ENCODE measurements around the gene FRAT2. TPM values are rescaled to one million over a fixed set of nuclear protein-coding genes. Genes with fewer than 3 reads are reported as not detected.
"Not testable (repeated sequence)": the region's sequence is repeated elsewhere in the genome, so short reads cannot be mapped to it uniquely, and the experiment has no call there.

The FRAT2 gene
- total RNA-seq, 1 experiment from 2014 or later = 6.2 TPM

DNA sequence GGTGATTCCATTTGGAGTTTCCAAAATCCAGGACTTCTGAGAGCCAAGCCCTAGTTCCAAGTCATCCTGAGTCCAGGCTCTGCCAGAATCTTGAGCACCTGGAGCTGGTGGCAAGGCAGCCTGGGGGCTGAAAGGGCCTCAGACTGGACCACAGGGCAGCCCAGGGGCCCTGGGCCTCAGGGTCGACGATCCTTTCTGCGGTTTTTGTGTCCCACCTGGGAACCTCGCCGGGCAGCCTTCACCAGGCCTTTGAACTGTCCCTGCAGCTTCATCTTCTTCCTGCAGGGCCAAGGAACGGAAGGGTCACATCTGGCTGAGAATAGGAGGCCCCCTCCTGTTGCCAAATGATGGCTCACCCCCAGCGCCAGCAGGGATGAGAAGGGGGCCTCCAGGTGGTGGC lies 22.4 kb upstream of the FRAT2 start:
- DNase-seq (ENCODE audit: low spot score) = no peak

DNA sequence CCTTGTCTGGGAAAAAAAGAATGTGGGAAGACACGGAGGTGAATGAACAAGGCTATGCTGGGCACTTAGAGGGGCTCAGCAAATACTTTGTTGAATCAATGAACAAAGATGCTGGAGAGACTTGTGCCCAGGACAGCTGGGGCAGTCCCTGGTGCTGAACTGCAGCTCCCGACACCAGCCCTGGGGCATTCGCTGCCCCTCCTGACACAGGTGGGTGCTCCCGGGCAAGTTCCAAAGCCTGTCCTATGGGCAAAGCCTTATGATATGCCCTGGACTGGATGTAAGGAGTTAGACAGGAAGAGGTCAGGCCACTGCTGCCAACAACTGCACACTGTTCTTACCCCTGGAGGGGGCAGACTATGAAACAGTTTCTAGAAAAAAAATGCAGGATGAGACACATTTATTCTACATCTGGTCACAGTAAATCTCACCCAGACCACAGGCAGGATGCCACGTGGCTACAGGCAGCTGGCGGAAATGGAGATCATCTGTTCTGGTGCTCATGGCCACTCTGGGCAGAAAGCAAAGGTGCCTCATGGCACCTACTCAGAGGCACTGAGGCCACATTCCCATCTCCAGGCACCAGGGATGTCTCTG lies 21.9 kb upstream of the FRAT2 start:
- no peak for DNase-seq (ENCODE audit: low spot score)

DNA sequence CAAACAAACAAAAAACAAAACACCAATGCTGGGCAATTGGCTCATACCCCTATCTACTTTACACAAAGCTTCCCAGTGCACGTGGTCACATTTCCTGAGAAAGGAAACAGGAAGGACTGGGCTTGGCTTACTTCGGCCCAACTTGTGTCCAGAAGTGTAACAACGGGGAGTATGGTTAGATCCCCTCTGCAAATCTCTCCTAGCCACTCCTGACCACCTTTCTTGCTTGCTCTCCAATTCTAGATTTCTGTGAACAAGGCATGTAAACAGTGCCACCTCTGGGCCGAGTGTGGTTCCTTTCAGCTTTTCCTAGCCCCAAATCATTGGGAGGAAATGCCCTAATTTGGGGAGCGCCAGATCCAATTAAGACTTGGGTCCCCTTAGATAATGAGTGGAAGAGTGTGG lies 21.0 kb upstream of the FRAT2 start:
- DNase-seq (ENCODE audit: low spot score) = no peak

DNA sequence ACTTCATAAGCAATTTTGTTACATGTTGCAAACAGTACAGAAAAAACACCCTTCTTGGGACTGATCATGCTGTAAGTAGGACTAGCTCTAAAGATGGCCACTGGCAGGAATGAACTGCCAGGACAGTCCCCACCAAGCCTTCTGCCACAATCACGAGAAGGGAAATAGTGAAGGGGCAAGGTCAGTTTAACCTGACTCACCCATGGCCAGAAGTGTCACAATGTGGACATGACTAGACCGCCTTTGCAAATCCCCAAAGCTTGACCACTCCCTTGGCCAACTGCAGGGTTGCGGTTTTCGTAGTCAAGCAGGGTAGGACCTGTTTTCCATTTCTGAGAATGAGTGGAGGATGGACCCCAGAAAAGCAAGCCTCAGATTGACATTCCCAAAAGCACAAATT lies 19.4 kb upstream of the FRAT2 start:
- DNase-seq (ENCODE audit: low spot score) = no peak

DNA sequence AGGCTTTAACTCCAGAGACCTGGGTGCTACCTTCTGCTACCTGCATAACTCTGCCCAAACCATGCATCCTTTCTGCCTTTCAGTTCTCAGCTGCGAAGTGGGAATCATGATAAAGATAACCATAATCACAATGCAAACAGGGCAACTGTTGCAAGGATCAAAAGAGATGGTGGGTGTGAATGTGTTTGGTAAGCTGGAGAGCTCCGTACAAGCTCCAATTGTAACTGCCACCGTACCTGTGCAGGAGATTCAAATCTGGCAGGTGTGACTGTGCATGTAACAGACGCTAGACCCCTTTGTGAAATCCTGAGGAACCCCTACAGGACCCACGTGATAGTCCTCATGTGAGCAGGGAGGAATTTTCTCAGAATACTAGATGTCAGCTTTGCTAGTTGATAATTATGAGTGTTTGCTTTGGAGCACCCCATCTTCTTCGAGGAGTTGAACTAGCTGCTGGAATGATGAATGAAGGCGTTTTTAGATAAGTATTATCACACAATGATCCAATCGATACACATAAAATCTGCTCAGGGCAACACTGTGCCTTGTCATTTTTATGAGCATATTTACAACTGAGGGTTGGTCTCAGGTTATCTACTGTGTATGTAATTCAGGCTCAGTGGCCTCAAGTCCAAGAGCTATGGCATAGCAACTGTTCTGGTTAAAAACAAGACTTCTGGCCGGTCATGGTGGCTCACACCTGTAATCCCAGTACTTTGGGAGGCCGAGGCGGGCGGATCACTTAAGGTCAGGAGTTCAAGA lies 15.4 kb upstream of the FRAT2 start:
- no peak for DNase-seq (ENCODE audit: low spot score)

DNA sequence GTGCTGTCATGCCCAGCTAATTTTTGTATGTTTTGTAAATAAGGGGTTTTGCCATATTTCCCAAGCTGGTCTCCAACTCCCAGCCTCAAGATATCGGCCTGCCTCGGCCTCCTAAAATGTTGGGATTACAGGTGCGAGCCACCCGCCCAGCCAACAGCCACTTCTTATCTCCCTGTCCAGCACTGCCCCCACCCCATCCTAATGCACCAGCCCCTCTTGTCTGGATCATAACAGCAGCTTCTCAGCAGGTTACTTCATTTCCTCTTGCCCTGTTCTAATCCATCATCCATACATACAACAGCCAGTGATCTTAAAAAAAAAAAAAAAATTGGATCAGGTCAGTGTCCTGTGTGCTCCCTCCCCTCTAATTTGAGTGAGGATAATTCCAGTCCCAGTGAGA lies 12.8 kb upstream of the FRAT2 start:
- DNase-seq (ENCODE audit: low spot score) = no peak

DNA sequence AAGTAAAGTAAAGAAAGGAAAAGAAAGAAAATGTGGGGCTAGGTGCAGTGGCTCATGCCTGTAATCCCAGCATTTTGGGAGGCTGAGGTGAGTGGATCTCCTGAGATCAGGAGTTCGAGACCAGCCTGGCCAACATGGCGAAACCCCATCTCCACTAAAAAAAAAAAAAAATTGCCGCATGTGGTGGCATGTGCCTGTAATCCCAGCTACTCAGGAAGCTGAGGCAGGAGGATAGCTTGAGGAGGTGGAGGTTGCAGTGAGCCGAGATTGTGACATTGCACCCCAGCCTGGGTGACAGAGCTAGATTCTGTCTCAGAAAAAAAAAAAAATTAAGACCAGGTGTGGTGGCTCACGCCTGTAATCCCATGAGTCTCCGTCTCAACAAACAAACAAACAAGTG lies 9.1 kb upstream of the FRAT2 start:
- DNase-seq (ENCODE audit: low spot score) = not testable (repeated sequence)

DNA sequence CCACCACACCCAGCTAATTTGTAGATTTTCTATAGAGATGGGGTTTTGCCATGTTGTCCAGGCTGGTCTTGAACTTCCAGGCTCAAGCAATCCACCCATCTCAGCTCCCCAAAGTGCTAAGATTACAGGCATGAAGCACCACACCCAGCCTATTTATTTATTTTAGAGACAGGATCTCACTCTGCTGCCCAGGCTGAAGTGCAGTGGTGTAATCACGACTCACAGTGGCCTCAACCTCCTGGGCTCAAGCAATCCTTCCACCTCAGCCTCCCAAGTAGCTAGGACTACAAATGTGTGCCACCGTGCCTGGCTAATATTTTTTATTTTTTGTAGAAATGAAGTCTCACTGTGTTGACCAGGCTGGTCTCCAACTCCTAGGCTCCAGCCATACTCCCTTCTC lies 6.9 kb upstream of the FRAT2 start:
- no peak for DNase-seq (ENCODE audit: low spot score)

DNA sequence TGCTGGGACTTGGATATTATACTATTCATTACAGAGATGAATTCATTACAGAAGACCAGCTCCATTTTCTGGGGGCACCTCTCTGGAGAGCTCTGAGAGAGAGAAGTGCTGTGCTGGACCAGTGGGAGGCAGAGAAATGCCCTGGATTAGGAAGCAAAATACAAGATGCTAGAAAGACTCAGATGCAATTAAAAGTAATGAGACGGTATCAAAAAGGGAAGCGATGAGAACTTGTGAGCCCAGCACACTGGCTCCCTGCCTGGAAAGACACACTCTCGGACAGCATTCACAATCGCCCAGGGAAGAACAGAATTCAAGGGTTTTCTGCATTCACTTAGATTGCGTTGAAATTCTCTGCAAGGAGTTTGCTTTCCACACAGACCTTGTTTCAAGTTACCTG lies 3.5 kb upstream of the FRAT2 start:
- no peak for DNase-seq (ENCODE audit: low spot score)

DNA sequence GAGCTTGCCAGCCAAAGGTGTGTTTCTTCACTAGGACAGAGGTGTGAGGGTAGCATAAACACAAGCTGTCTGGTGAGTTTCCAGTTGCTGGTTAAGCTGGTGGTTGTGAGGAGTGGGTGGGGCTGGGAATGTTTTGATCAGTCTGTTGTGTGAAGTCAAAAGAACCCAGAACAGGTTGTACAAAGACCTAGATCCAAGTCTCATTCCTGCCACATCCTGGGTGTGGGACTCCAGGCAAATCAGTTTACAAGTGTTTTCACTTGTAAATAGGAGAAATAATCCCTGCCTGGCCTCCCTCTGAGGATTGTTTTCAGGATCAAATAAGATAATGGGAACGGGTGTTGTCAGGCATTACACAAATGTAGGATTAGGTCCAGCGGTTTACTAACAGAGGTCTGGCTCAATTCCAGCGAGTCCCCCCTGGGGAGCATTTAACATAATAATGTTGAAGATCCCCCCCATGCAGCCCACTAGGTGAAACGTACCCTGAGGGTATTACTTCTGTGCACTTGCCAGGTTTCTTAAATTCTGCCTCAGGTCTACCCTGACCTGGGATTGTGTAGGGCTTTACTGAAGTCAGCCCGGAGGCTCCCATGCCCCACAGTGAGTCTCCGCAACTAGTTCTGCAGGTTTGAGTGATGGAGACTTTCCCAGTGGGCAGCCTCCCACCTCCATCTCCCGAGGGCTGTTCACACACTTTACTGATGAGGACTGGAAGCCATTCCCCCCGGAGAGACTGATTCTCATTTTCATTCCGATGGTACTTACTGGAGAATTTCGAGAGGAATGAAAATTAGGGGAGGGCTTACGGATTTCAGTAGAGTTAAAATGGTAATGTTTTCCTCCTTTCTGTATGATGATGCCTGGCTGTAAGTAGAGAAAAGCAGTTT lies 2.7 kb upstream of the FRAT2 start:
- DNase-seq (ENCODE audit: low spot score) = no peak

DNA sequence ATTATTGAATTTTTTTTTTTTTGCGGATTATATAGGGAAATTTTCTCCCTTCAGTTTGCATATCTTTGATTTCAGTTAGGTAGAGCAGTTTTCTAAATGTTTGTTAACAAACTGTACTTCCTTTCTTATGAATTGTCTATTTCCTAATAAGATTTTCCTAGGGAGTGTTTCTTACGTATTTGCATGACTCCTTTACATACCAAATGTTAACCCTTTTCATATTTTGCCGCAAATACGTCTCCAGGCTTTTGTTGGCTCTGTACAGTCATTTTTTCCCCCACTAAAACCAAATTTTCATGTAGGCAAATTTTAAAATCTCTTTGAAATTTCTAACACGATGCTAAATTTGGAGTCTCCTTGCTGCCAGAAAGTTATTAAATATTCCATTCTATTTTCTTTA lies 1.9 kb upstream of the FRAT2 start:
- DNase-seq (ENCODE audit: low spot score) = no peak

DNA sequence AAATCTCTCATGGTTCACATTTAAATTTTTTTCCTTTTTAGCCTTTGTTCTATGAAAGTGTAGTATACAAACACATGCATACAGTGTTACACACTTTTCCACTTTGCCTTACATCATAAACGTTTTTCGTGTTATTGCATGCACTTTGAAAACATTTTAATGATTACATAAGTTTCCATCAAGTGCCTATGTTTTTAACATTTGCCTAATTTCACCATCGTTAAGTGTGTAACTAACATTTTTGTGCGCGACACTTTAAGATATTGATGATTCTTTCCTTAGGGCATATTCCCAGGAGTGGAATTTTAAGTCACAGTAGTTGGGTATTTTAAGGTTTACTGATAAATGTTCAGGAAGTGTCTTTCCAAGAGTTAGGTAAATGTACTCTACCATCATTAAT lies 1.5 kb upstream of the FRAT2 start:
- no peak for DNase-seq (ENCODE audit: low spot score)

DNA sequence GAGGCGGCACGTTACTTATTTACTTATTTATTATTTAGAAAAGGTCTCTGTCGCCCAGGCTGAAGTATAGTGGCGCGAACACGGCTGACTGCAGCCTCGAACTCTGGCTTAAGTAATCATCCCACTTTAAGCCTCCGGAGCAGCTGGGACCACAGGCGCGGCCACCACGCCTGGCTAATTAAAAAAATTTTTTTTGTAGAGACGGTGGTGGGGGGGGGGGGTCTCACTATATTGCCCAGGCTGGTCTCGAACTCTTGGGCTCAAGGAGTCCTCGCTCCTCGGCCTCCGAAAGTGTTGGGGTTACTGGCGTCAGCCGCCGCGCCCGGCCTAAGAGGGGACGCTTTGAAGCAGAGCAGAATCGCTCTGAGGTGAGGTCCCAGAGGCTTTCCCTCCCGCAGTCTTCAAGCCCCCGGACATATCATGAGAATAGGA lies 675 bp upstream of the FRAT2 start:
- DNase-seq (ENCODE audit: low spot score) = no peak

DNA sequence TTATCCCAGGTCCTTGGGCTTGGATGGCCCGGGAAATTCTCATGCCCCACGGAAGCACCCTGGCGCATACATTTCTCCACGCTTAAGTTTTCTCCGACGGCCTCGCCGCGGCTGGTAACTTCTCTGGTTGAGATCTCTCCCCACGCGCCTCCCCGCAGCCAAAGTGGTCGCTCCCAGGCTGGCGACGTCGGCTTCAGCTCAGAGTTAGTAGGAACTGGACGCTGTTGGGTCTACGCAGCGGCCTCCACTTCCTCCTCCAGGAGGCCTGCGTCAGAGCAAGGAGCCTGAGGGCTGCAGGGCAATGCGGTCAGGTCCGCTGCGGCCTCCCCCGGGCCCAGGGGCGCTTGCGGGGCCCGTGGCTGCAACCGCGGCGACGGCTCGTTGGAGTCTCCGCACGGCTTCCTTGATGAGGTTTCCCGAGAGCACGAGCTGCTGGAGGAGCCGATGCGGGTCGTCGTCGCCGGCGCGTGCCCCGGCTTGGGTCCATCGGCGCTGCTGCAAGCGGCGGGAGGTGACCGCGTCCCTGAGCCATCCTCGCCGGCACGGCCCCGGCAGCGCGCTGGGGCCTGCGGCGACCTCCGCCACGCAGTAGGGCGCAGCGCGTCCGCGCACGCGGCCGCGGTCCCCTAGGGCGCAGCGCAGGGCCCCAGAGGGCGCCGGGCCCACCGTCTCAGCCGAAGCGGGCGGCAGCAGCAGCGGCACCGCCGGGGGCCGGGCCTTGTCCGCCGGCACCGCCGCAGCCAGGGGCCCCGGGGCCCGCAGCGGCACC lies 744 bp downstream of the FRAT2 start:
- DNase-seq (ENCODE audit: low spot score) = no peak

DNA sequence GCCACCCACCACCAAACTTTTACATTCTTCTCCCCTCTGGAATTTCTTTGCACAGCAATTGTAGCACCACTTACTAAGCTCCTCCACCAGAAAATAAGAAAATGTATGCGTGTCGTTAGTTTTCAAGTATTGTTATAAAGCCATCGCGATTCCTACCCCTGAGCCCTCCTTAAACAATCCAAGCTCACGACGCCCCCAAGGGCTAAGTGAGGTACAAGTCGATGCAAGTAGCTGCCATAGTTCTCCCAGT lies 1.3 kb downstream of the FRAT2 start:
- DNase-seq (ENCODE audit: low spot score) = peak; percentile 37

DNA sequence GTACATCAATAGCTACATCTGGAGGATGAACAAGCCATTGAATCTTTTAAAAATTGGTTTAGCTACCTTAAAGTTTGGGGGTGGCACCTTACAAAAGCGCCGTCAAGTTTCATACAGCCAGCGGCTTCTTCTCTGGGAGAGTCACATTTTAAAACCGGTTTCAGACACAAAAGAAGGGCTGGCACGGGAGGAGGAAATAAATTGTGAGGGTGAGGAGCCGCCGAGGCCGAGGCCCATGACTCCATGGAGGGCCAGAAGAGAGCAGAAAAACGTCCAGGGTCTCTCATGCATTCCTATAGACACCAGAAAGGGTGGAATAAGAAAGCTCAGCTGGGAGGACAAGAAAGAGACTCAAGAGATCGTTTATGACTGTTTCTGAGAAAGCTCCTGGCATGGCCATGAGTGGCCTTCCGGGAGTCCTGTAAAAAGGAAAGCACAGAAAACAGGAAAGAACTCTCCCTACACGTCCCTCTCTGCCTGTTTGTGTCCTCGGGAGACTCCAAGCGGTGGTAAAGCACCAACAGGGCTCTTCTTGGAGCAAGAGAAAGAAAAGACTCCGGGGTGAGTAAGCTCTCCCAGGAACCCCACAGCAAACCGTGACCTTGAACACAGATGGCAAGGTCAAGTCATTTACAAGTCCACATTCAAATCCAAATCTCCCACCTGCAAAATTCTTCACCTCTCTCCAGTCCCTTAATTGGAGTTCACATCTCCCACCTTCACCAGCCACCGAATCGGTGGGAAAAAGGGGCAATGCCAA lies 1.8 kb downstream of the FRAT2 start:
- peak; percentile 75 for DNase-seq (ENCODE audit: low spot score)

DNA sequence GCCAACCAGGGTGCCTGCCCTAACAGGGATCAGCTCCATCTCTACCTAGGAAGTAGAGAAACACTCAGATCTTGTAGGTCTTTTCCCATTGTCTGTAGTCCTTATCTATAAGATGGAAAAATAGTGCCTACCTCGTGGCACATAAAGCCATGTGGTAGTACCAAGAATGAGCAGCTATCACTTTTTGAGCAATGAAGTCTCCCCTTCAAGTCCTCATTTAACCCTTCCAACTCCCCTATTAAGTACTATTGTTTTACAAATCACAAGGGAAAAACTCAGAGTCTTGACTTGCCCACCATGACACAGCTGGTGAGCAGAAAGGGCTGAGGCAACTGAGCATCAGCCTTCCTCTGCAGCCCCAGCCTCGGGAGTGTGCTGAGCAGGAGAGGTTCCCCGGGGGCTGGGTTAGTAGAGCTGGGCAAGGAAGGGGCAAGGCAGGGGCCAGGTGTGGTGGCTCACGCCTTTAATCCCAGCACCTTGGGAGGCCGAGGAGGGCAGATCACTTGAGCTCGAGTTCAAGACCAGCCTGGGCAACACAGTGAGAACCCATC lies 3.3 kb downstream of the FRAT2 start:
- DNase-seq (ENCODE audit: low spot score) = no peak

DNA sequence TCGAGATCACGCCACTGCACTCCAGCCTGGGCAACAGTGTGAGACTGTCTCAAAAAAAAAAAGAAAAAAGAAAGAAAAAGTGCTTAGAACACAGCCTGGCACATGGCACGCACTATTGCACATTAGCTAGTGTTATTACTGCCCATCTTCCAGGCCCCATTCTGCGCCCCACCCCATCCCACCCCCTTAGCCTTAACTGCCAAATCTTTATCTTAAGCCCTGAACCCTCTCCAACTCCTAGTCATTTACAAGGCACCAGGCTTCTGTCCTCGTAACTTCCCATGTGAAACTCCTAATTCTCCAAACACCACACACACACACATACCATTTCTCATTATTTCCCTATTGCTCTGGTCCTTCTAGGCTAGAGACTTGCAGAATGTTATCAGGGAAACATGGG lies 4.8 kb downstream of the FRAT2 start:
- no peak for DNase-seq (ENCODE audit: low spot score)

DNA sequence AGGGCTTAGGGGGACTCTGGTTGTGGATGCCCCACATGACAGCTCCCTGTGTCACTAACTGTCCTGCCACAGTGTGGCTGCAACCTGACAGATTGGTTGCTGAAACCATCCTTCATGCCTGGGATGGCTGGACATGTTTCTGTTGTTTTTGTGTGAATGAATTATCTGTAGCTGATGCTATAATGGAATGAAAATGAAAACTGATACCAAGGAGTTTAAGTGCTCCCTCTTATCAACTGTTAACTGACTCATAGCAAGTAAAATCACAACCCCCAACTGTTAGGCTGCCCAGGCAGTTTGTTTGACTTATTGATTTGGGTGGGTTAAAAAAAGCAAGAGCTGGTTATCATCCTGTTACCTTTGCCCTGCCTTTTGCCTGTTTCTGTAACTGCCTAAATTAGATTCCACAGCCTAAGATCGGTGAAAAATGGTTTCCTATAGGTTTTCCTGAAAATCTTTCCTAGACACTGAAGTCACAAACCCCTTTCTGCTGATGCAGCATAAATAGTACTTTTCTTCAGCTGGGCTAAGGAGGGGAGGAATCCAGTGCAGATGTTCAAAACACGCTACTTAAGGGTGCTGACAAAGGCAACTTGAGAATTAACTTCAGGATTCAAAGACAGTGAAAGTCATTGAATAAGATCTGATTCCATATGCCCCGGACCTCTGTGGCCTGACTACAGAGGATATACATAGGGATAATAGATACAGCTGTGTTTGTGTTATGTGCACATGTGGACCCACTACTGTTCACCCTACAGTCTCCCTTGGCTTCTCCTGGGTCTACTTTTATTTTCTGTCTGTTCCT lies 5.7 kb downstream of the FRAT2 start:
- DNase-seq (ENCODE audit: low spot score) = no peak

All from H4 (cell line).